DOHH2 (cell line): ENCODE results near the gene ZFP82.

Source experiments
- CTCF ChIP-seq: fragments of 200-600 bp; sonication (generic); IDR thresholded peaks from one replicate; pipeline ENCODE4 v1.5.1; 2014; ENCODE audit warnings: antibody characterized with exemption, mild to moderate bottlenecking, low read depth, low read length; ENCODE audit not compliant: poor library complexity, severe bottlenecking
- EZH2phosphoT487 ChIP-seq: fragments of 200-600 bp; sonication (generic); IDR thresholded peaks from 2 replicates; pipeline ENCODE4 v1.6.1; 2017; ENCODE audit warnings: borderline replicate concordance, mild to moderate bottlenecking, antibody characterized with exemption, low read length, moderate library complexity, mixed read lengths

DNA sequence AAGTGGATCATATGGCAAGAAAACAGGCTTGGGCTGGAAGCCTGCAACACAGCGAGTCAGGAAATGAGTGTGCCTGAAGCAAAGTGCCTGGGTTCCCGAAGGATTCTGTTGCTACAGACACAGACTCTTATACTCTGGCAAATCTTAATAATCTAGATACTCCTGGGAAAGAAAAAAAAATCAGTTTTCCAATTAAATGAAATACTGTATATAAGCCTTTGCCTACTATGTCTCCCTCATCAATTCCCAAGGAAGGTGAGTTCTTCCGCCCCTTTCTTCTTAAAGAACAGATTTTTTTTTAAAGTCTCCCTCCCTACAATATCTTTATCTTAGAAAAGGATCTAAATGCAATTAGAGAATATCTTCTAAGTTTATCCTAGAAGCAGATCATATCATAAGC is 10.3 kb downstream of the ZFP82 start:
- TF ChIP-seq CTCF (no peak), EZH2phosphoT487 (no peak)
